Amniotic epithelial cell (primary cell): ENCODE results near the gene CDH23.

Source experiments
- DNase-seq: peaks from one replicate; pipeline ENCODE4 v3.0.0-alpha.2; 2010; ENCODE audit warnings: low read depth

CDH23 gene

DNA sequence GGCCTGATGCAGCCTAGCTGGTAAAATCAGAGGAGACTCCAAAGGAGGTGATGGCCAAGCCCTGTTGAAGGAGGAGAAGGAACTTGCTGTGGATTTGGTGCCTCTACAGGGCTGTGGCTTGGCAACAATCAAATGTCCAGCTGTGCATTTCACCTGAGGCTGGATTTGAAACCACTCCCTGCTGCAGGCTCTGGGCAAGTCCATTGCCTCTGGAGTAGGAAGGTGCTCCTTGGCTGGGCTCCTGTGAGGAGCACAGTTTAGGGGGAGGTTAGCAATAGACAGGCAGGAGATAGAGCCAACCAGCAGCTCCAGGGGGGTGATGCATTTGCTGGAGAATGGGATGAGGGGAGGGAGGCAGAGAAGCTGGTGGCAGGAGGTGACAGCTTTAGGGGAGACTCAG lies 26.5 kb downstream of the CDH23 start:
- DNase-seq: no peak

DNA sequence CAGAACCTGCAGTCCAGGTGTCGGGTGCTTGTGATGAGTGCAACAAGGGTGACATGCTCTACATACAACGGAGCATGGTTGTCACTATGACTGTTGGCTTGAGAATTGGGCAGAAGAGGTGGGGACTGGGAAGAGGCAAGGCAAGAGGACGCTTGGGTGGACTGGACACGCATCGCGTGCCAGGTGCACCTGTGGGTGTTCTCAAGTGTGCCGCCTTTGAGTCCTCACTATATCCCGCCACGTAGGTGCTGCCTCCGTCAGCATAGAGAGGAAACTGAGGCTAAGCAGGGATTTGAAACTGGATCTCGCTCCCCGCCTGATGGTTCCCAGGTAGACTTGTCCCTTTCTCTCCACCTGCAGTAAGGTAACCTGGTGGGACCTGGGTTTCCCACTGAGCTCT lies 27.2 kb downstream of the CDH23 start:
- no peak for DNase-seq

DNA sequence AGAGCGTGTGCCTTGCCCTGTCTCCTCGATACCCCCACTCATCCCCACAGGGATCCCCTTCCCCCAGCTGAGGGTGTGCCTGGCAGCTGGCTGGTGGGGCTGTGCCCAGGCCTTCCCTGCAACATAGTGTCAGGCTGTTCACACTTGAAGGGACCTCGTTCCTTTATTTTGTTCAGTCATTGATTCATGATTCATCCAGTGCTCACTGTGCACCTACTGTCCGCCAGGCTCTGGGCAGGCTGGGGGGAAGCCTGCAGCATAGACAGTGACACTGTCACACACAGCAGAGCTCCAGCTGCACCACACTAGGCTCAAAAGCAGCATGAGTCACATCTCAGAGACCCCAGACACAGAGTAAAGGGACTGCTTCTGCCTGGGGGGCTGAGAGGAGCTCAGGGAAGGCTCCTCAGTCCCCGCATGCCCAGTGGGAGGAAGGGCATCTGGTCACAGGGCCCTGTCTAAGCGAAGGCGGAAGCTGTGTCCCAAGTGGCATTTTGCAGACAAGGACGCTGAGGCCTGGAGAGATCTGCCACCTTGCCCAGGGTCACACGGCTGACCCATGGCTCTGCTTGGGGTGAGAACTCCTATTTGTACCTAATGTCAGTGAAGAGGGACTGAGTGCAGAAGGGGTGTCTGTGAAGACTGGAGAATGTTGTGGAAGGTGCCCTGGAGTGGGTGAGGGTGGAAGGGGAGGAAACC lies 27.9 kb downstream of the CDH23 start:
- no peak for DNase-seq

DNA sequence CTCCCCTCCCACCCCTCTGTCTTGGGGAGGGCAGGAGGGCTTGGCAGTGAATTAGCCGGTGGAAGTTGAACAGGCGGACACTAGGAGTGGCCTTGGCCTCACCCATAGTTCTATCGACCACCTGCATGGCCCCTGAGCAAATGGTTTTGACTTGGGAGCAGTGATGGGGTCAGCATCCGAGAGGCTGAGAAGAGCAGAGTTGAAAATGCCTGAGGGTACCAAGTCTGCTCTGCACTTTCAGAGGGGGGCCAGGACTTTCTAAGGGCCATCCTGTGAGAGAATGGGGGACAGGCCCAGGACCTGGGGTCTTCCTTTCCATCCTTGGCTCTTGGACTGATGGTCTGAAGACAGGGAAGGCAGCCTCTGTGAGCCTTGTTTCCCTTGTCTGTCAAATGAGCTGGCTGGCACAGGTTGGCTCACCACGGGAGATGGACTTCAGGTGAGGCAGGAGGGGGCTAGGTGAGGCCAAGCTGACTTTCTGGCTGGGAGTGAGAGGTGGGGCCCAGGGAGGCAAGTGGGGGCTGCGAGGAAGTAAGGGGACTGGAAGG lies 29.4 kb downstream of the CDH23 start:
- no peak for DNase-seq

DNA sequence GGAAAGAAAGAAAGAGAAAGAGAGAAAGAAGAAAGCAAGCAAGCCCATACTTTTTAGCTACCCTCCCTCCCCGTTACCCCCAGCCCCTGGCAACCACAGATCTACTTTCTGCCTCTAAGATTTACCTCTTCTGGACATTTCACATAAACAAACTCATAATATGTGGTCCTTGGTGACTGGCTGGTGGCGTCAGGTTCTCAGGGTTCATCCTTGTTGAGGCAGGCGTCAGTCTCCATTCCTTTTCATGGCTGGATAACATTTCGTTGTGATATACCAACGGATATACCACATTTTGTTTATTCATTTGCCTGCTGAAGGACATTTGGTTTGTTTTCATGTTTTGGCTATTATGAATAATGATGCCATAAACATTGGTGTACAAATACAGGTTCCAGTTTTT lies 30.5 kb downstream of the CDH23 start:
- DNase-seq: no peak

DNA sequence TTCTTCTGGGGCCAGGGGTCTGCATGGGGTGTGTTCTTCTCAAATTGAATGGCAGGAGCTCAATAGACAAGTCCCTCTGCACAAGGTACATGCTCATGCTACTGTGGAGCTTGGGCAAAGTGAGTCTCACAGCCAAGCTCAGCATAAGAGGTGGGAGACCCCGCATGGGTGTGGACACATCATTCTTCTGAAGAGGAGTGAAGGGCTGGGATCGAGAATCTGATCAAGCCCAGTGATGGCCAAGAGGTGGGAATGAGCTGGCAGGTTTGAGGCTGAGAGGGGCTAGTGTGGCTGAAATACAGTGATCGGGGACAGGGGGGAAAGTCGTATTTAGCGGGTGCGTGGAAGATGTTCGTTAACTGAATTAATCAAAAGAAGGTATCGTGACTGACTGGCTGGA lies 32.6 kb downstream of the CDH23 start:
- no peak for DNase-seq

DNA sequence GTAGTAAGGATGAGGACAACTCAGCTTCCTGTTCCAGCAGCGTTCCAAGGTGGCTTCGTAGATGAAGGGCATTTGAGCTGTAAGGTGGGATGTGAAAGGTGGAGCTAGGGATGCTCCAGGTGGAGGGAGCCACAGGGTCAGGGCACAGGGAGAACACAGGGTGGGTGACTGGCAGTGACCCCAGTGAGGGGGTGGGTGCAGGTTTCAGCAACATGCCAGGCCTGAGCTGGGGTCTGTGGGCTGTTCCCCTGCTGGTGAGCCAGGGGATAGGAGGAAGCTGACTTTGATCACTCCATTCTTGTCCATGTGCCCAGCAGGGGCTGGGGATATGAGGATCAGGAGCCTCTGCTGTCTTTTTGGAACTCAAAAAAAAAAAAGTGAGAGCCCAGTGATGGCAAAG lies 33.2 kb downstream of the CDH23 start:
- DNase-seq: no peak

DNA sequence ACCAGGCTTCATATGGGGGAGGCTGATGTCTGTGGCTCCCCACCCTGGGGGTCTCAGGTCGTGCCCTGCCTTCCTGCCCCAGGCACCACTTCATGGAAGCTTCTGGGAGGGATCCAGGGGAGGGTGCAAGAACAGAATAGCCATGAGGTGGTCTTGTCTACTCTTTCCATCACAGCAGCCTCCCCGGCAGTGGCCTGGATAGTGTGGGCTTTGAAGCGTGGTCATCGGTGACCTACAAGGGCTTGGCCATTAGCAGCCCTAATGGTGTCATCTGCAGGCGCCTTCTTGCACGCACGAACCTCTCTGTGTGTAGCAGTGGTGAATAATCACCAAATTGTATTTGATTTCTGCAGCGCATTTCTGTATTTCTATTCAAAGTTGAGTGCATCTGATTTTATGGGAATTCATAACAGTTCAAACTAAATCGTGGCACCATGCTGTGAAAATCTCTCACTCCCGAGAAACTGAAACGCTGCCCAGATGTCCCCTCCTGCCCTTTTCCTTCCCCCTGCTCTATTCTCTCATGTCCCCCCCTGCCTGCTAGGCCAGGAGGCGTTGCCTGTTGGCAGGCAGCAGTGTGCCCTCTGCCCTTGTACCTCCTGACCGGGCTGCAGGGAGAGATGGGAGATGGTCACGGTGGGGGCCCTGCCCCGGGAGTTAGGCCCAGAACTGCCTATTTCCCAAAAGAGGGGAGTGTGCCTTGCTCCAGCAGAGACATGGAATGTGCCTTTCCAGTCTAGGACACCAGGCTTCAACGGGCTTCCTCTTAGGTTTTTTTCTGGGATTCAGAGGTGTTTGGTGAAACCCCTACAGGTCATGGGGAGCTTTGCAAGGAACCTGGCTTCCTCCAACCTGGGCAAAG lies 34.8 kb downstream of the CDH23 start:
- DNase-seq: no peak

DNA sequence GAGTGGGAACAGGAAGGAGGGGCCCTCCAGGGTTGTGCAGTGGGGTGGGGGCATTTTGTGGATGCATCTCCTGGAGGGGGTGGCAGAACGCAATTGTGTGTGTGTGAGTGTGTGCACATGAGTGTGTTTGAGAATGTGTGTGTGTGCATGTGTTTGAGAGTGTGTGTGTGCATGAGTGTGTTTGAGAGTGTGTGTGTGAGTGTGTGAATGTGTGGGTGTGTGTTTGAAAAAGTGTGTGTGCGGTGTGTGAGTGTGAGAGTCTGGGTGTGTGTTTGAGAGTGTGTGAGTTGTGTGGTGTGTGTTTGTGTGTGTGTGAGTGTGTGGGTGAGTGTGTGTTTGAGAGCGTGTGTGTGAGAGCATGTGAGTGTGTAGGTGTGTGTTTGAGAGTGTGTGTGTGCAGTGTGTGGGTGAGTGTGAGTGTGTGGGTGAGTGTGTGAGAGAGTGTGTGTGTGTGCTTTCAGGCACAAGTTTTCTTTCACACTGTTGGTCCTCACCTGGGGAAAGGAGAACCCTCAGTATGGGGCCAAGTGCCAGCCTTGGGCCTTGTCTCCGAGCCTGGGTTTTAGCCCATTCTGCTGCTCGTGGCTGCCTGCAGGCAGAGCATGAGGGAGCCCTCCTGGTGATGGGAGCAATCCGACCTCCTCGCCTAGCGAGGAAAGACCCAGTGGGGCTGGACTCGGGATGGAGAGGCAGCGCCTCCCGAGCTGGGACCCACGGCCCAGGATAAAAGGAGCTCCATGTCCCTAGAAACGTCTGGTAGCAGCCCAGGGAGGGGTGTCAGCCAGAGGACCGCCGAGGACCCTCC lies 35.6 kb downstream of the CDH23 start:
- DNase-seq: no peak

DNA sequence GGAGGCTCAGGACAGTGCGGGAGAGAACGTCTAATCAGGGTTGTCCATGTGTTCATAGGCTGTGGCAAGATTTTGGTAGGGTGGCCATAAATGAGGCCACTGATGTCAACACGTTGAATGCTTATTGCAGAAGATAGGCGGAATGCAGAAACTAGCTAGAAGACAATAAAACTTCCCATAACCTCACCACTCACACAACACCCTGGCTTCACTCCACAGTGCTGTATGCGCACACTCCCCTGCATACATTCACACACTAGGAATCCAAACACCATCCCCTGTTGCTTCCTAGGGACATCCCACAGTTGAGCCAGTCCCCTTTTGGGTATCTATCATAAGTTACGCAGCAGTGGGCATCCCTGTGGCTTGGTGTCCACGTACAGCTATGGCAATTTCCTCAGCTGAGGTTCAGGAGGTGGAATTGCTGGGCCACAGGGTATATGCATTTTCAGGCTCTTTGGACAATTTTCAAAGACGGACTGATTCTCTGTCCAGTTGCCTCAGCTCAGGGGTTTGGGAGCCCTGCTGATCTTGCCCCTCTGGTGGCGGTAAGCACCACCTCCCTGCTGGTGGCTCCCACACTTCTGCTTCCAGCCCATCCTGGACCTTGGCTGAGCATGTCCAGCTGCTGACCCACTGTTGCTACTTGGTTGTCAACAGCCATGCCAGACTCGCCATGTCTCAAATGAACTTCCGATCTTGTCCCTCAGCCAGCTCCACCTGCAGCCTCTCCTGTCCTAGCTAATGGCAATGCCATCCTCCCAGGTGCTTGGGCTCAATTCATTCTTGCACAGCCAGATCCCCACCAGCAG lies 36.4 kb downstream of the CDH23 start:
- DNase-seq: no peak

DNA sequence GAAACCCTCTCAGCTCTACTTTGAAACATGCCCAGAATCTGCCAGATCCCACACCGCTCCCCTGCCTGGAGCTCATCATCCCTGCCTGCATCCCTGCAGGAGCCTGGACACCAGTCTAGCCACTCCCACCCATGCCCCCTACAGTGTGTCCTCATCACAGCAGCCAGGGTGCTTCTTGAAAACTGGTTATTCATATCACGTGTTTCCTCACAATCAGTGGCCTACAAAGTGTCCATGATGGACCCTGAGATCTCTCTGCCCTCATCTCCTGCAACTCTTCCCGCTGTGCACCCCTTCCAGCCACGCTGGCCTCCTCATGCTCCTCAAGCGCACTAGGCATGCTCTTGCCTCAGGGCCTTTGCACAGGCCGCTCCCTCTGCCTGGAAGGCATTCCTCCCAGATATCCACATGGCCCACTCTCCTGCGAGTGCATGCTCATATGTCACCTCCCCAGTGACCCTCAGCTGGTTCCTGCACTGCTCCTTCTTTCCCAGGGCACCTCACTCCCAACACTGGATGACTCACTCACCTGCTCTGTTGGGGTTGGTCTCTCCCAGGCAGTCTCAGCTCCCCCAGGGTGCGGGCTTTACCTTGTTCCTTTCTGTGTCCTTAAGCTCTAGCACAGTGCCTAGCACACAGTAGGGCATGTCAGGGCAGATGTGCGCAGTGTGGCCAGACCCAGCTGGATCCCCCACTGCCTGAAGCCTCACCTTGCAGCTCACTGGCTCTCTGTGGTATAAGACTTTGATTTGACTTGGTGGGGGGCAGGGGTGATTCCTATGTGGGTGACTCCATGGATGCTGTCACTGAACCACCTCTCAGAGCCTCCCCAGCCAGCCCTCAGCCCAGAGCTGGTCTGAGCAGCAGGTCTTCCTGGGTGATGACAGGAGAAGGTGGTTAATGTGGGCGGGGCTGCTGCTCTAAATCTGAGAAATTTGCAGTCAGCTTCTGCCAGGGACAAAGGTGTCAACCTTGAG lies 37.3 kb downstream of the CDH23 start:
- DNase-seq: no peak

DNA sequence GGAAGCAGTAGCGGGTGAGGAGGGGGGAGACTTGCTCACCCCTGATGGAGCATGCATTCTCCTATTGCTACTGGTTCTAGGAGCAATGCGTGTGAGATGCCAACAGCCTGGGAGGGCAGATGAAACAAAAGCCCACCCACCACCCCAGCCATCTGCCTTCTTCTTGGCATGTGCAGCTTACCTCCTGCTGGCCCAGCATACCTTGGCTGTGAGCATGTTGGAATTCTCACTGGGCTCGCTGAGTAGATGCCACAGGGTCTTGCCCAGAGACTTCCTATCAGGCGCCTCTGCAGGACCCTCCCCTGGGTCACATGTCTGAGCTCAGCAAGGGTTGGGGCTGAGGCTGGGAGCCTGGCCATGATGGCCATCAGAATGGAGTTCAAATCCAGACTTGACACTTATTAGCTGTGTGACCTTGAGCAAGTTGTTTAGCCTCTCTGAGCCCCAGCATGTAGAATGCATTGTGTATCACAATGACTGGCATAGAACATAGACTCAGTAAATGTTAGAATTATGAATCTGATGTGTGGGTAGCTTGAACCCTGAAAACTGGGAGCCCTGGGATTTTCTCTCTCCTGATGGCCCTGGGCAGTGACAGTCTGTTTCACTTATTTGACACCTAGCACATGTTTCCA lies 38.2 kb downstream of the CDH23 start:
- no peak for DNase-seq

DNA sequence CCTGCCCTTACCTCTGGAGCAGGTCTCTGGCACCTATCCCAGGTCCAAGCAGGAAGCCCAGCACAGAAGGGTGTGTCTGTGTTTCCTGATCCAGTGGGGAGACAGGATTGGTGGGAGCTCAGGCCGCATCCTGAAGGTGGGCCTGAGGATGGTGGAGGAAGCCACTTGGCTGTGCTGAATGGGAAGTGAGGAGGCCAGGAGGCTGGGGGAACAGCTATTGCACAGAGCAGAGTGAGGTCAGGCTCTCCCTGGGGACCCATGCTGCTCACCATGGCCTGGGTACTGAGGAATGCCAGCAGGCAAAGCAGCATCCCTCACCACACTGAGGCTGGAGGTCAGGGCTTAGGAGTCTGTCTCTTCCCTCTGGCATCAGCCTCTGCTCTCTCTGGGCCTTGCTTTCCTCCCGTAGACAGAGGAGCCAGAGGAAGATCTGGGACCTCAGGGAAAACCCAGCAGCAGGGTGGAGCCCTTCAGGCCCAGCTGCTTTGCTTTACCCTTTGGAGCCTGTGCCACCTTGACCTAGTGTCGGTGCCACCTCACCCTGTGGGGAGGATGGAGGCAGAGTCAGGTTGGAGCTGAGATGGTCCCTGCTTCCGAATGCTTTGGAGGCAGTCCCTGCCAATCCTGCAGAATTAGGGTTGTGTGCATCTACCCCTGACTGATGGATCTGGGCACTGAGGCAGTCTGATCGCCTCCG lies 39.0 kb downstream of the CDH23 start:
- DNase-seq: no peak

DNA sequence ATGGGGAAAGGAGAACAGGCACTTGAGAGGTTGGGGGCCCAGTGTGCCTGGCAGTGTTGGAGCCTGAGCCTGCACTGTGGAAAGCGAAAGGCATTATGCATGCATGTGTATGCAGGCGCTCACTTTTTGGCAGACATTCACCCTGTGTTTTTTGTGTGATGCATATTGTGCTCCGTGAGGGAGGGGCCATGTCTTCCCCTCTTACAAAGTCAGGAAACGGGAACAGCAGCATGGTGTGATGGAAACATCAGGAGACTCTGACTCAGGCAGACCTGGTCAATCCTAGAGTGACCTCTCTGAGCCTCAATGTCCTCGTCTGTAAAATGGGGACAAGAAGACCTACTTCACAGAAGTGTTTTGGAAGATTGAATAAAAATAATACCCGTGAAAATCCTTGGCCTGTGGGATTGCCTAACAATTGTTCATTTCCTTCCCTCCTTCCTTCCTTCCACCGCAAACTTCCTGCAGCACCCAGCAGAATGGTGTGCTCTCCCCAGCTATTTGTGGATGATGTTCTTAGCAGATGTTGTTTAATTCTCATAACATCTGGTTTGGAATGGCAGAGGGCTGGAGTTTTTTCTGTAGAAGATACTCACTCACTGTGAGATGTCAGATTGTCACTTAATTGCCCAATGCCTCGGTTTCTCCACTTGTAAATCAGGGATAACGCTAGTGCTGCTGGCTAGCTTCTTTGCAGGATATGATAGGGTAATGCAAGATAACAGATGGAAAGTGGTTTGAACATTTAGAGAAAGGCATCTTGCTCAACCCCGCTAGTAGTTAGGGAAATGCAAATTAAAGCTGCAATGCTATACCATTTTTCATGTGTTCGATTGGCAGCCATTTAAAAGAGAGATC lies 39.8 kb downstream of the CDH23 start:
- DNase-seq: no peak

DNA sequence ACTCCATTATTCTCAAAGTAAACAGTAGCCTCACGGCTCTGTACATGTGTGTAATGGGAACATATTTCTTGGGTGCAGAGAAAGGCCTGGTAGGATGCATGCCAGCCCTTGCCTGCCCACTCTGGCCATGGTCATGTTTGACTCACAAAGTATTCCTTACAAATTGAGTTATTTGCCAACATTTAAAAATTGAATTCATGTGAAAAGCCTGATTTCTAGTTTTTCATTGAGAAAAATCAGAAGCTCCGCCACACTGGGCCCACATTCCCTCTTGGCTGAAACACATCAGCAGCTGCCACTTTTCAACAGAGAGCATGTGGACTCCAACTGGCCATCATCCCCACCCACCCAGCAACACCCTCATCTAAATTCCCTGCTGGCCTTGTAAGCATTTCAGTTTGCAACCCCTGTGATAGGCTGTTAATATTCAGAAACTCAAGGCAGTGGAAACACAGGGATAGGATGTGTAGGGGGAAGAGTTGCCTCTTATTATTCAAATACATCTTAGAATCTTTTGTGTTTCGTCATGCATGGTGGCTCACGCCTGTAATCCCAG lies 40.9 kb downstream of the CDH23 start:
- DNase-seq: no peak

DNA sequence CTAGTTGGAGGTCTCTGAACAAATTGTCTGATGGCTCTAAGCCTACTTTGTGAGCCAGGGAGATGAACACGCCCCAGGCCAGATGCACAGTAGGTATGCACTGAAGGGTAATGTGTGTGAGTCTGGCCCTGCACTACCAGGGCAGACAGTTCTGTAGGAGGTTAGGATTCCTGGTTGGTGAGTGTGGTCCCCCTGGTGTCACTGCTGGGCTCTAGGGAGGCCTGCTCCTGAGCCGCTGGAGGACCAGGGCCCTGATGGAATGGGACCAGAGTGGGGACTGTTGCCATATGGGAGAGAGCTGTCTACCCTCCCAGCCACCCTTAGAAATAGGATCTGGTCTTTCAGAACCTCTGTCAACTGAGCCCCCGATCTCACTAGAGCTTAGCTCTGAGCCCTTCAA lies 42.0 kb downstream of the CDH23 start:
- no peak for DNase-seq

DNA sequence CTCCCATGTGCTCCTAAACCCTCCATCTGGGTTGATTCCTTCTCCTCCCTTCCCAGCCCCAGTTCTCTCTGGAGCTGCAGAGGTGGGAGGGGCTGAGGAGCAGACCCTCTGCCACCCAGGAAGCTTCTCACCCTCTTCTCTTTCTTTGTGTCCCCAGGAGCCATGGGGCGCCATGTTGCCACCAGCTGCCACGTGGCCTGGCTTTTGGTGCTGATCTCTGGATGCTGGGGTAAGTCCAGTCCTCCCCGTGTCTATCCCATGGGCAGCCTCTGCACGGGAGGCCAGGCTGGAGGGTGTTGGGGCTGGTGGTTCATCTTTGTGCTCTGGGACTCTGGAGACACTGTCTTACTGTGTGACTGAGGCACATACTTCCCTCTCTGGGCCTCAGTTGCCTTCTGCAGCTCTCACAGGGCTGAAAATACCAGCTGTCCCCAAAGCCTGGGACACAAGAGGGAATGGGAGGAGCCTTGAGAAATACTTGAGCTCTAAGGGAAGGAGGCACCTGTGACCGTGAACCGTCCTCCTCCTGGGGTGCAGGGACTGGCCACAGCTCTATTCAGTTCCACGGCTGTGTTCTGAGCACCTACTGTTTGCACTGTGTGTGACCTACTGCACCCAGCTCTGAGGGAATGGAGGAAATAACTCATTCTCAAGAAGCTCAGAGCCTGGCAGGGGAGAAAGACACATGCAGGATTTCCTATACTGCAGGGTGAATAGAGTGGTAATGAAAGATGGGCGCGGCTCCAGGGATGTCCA lies 43.1 kb downstream of the CDH23 start:
- DNase-seq: no peak
